LNCAP (cell line): ENCODE results near the gene TUBB2B.

Experiments used
- CTCF ChIP-seq: fragments of 450-650 bp; IDR thresholded peaks from 2 replicates; pipeline ENCODE4 v1.5.1; 2017; ENCODE audit warnings: mild to moderate bottlenecking

Gene TUBB2B

GRCh38 chr6:3218266-3218665, 9.2 kb downstream of the TUBB2B start:
- TF ChIP-seq CTCF: no peak

- no peak for TF ChIP-seq CTCF
Measured at GRCh38 chr6:3217286-3217685, 10.2 kb downstream of the TUBB2B start.

GRCh38 chr6:3214898-3215297, 12.6 kb downstream of the TUBB2B start:
- TF ChIP-seq CTCF: no peak

GRCh38 chr6:3213334-3213695, 14.1 kb downstream of the TUBB2B start:
- no peak for TF ChIP-seq CTCF

- TF ChIP-seq CTCF: no peak
Measured at GRCh38 chr6:3212261-3212660, 15.2 kb downstream of the TUBB2B start.

GRCh38 chr6:3211681-3212080, 15.8 kb downstream of the TUBB2B start:
- no peak for TF ChIP-seq CTCF

GRCh38 chr6:3210024-3210610, 17.3 kb downstream of the TUBB2B start:
- TF ChIP-seq CTCF: no peak
